ENCODE data around the gene CMTM2.

The CMTM2 gene

GRCh38 chr16:66578651-66579531, at the start of gene CMTM2:
TSS of gene CMTM2 (plus strand) at chr16:66579463. CDS start at chr16:66579608, 145 bp downstream.
- DNase-seq: no peak

DNA sequence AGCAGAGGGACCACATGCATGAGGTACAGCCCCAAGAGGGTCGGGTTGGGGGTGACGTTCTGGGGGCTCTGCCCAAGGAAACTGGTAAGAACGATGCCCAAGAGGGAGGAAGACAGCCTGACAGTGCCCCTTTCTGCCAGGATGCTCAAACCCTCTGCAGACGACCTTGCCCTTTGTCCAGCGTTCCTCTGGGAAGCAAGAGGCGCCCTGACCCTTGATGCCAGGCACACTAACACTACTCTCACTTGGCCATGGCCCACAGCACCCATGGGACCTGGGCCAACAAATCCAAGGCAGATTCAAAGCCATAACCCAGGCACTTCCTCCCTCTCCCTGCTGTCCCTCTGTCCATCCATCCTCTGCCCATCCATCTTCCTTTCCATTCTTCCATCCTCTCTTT, 49.8 kb upstream of the CMTM2 start:
- DNase-seq: no peak

- DNase-seq: no peak
Observed at GRCh38 chr16:66534376-66534799, 44.9 kb upstream of the CMTM2 start.

- DNase-seq: no peak
Observed at GRCh38 chr16:66536525-66536924, 42.7 kb upstream of the CMTM2 start.

GRCh38 chr16:66537236-66537635, 42.0 kb upstream of the CMTM2 start:
- DNase-seq: no peak

DNA sequence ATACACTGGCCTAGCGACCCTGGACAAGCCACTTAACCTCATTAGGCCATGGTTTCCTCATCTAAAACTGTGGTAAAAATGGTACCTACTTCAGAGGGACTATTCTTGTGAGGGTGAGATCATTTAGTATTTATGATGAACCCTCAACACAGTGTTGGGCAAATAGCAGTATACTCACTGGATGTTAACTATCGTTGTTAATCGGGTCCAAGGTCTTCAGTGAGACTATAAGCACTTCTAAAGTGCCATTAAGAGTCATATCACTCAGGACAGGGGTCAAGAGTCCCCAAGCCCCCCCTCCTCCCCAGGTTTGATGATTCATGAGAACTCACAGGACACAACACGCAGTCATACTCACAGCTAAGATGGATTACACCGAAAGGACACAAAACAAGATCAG, 40.4 kb upstream of the CMTM2 start:
- DNase-seq: no peak

- DNase-seq: no peak
Observed at GRCh38 chr16:66539623-66540469, 39.4 kb upstream of the CMTM2 start.

GRCh38 chr16:66541388-66542355, 37.6 kb upstream of the CMTM2 start:
- DNase-seq: peak; percentile 30

- peak; percentile 32 for DNase-seq
Observed at GRCh38 chr16:66542396-66542795, 36.9 kb upstream of the CMTM2 start.

- peak; percentile 43 for DNase-seq
Observed at GRCh38 chr16:66543541-66543940, 35.7 kb upstream of the CMTM2 start.

DNA sequence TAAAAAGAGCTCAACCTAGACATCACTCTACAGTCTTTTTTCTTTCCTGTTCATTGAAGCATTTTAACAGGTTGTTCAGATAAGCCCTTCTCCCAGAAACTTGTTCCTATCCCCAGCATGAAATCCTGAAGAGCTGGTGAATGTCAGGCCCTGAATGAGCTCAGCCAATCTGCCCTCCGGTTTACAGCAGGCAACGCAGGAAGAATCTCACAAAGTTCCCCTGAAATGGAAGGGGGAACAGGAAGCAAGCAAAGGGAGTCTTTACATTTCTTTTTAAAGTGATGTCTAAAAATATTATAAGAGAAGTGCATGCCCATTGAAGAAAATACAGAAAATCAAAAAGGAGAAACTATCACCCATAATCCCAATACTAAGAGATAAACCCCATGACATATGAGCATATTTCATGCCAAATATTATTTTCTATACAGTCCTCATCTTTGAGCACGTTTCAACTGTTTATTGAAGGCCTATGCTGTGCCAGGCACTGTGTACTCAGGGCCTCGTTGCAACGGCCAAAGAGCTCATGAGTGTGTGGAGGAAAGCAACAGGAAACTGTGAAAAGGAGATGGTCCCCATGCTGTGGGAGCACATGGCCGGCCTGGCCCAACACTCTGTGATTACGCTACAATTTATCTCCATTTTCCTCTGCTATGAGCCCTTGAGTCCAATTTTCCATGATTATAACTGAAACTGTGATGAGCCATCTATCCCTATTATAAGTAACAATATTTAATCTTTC, 35.1 kb upstream of the CMTM2 start:
- peak; percentile 46 for DNase-seq

- DNase-seq: no peak
Observed at GRCh38 chr16:66547101-66547989, 31.9 kb upstream of the CMTM2 start.

DNA sequence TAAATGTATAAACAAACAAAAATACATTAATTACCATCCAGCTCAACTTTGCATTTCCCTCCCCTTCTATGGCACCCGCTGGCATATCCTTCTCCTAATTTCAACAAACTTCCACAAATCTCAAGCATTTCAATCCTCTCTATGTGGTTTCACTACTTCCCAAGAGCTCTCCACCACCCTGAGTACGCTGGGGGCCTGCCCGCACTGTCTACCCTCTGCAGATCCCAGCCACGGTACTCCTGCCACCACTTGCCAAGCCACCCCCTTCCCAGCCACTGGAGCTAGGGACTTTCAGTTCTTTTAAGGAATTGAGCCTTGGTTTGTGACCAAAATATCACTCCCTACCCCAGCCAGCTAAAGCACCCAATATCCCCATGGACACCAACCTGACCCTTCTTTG, 31.2 kb upstream of the CMTM2 start:
- DNase-seq: no peak

DNA sequence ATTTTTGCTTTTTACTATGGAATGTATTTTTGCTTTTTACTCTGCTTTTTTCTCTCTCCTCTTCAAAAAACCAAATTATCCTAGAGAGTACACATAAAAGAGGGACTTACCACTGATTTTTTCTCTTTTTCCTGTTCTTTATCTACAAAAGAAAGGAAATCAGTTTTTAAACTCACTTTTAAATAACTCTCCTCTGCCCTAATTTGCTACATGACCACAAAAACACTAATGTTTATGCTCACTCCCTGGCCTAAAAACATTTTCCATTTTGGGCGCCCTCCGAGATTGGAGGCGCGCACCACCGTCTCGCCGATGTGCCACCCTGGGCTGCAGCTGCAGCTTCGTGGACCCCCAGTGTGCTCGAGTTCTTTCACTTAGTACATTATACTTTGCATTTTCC, 30.4 kb upstream of the CMTM2 start:
- DNase-seq: no peak

- DNase-seq: peak; percentile 88
Observed at GRCh38 chr16:66549284-66550131, 29.8 kb upstream of the CMTM2 start, which contains the start of gene TK2. TSS of gene TK2 (minus strand) at chr16:66550122. CDS start at chr16:66550061, 61 bp downstream.

- DNase-seq: peak; percentile 77
Observed at GRCh38 chr16:66551348-66551759, 27.9 kb upstream of the CMTM2 start.

- DNase-seq: no peak
Observed at GRCh38 chr16:66551788-66552285, 27.4 kb upstream of the CMTM2 start.

DNA sequence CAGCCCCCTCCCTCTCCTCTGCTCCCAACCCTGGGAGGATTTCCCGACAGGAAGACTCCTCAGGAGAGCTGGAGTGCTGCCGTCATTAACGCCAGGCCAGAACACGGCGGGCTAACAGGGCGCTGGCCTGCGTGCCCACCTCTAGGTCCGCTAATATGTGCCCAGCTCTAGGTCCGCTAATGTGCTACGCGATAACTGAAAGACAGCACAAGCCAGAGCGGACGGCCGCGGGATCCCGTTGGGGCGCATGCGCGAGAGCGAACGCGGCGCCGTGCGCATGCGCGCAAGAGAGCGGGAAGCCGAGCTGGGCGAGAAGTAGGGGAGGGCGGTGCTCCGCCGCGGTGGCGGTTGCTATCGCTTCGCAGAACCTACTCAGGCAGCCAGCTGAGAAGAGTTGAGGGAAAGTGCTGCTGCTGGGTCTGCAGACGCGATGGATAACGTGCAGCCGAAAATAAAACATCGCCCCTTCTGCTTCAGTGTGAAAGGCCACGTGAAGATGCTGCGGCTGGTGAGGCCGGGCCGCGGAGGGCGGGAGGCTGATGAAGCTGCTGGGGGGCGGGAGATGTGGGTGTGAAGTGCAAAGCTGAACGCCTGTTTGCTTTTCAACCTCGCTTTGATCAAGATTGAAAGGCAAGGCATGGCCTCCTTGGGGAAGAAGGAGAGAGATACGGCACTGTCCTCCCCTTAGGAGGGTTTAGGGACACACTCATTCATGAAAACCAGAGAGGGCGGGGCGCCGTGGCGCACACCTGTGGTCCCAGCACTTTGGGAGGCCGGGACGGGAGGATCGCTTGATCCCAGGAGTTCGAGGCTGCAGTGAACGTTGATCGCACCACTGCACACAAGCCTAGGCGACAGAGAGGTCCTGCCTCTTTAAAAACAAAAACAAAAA, 26.7 kb upstream of the CMTM2 start, which contains the start of gene CKLF:
Gene CKLF (plus strand): TSS at position 291 of the 892 bp plus-strand sequence. CDS start 140 bp downstream, at position 431.
- DNase-seq: peak; percentile 98
